CD4-positive, CD25-positive, alpha-beta regulatory T cell (primary cell): ENCODE results near the gene CYB5D1. TPM values are rescaled to one million over a fixed set of nuclear protein-coding genes. Genes with fewer than 3 reads are reported as not detected.
A peak's percentile ranks its signal among the peaks of the same experiment; 100 is the strongest.

ENCODE experiments used
- ATAC-seq, 2 donors: fragments of 150-1000 bp; cut with Tn5 transposase; one replicate each; pipeline ENCODE4 v1.10.0; 2021; ENCODE audit warnings: low read depth in 2 of 2, moderate number of reproducible peaks in 2 of 2, moderate library complexity in 1 of 2
- DNase-seq, 3 donors: peaks; one replicate each; pipeline versions ENCODE4 v3.0.0 to v3.0.0-alpha.2; 2012 to 2022; ENCODE audit warnings: mixed read lengths in 1 of 3
- H3K27ac ChIP-seq: one replicate; pipeline ENCODE4 v1.7.0; 2013; ENCODE audit warnings: mild to moderate bottlenecking, low read length; ENCODE audit not compliant: insufficient read depth, poor library complexity, severe bottlenecking
- H3K27me3 ChIP-seq: one replicate; pipeline ENCODE4 v1.7.0; 2013; ENCODE audit warnings: low read length; ENCODE audit not compliant: control insufficient read depth, insufficient read depth
- H3K36me3 ChIP-seq: one replicate; pipeline ENCODE4 v1.7.0; 2013; ENCODE audit warnings: mild to moderate bottlenecking, low read length, moderate library complexity; ENCODE audit not compliant: control insufficient read depth, insufficient read depth
- H3K4me1 ChIP-seq: 2 replicates; pipeline ENCODE4 v1.7.0; 2013; ENCODE audit warnings: mild to moderate bottlenecking, low read length; ENCODE audit not compliant: insufficient read depth, control insufficient read depth, poor library complexity, severe bottlenecking
- H3K4me3 ChIP-seq: one replicate; pipeline ENCODE4 v1.7.0; 2013; ENCODE audit warnings: low read depth, mild to moderate bottlenecking, low read length, moderate library complexity
- H3K9me3 ChIP-seq, 2 experiments: 1 replicate in 1 of 2; 2 replicates in 1 of 2; pipeline ENCODE4 v1.7.0; 2013; ENCODE audit warnings: low read length in 2 of 2, mild to moderate bottlenecking in 1 of 2, moderate library complexity in 1 of 2; ENCODE audit not compliant: control insufficient read depth in 2 of 2
- H3K27ac Mint-ChIP-seq, 3 donors: one replicate each; pipeline ENCODE4 v1.8.0; 2020 to 2022; ENCODE audit warnings: mild to moderate bottlenecking in 3 of 3, mixed read lengths in 3 of 3, moderate library complexity in 2 of 3
- H3K27me3 Mint-ChIP-seq: one replicate; pipeline ENCODE4 v1.8.0; 2022; ENCODE audit warnings: mild to moderate bottlenecking, mixed read lengths
- H3K36me3 Mint-ChIP-seq: one replicate; pipeline ENCODE4 v1.8.0; 2020; ENCODE audit warnings: mixed read lengths
- H3K4me1 Mint-ChIP-seq, 4 donors: one replicate each; pipeline ENCODE4 v1.8.0; 2020 to 2022; ENCODE audit warnings: mixed read lengths in 4 of 4, mild to moderate bottlenecking in 1 of 4
- H3K4me3 Mint-ChIP-seq, 4 donors: one replicate each; pipeline ENCODE4 v1.8.0; 2020 to 2022; ENCODE audit warnings: mild to moderate bottlenecking in 4 of 4, mixed read lengths in 4 of 4, moderate library complexity in 3 of 4
- H3K9me3 Mint-ChIP-seq, 7 donors: one replicate each; pipeline ENCODE4 v1.8.0; 2020 to 2022; ENCODE audit warnings: mixed read lengths in 7 of 7, mild to moderate bottlenecking in 3 of 7, moderate library complexity in 2 of 7
- polyA plus RNA-seq, 4 donors: library from polyadenylated mRNA; unstranded; fragments of 300-500 nt; fragmentation: Illumina TruSeq; gene quantifications; one replicate each; pipeline ENCODE4 v1.2.3, GENCODE V29; 2021
- total RNA-seq: library from RNA; stranded (reverse); gene quantifications from one replicate; pipeline ENCODE4 v1.2.3, GENCODE V29; 2022

CYB5D1 gene
- total and polyA plus RNA-seq, 5 donors from 2014 or later: 3.1 to 11.8 (median 5.3) TPM

GRCh38 chr17:7844292-7845154, 13.3 kb upstream of the CYB5D1 start:
- peak overlapping the region; percentile 76 for H3K4me3 ChIP-seq
- H3K27ac ChIP-seq: peak overlapping the region; percentile 100
- peak; percentile 79 to 92 (median 82) for DNase-seq
- H3K4me1 Mint-ChIP-seq: peaks cover 0 to 46% (median 27%) of the 10 kb centered on the region in 4 donors
- H3K9me3 ChIP-seq: no peaks in the 10 kb centered on the region
- H3K27ac Mint-ChIP-seq: peak overlapping the region; percentile 71 to 100 (median 100)
- peaks cover 57% of the 10 kb centered on the region for H3K4me1 ChIP-seq
- peak overlapping the region; percentile 88 to 99 (median 94) for H3K4me3 Mint-ChIP-seq
- ATAC-seq: peak; percentile 43 to 44
- H3K36me3 ChIP-seq: peaks cover 8% of the 10 kb centered on the region
- no peaks in the 10 kb centered on the region for H3K36me3 Mint-ChIP-seq
- H3K27me3 Mint-ChIP-seq: peaks cover 25% of the 10 kb centered on the region
- H3K9me3 Mint-ChIP-seq: peaks cover 0 to 2% (median 0%) of the 10 kb centered on the region in 7 donors
- no peaks in the 10 kb centered on the region for H3K27me3 ChIP-seq

GRCh38 chr17:7845359-7846062, 12.3 kb upstream of the CYB5D1 start:
- Histone ChIP-seq H3K4me3 (peak overlapping the region; percentile 32), H3K27ac (peak overlapping the region; percentile 100), H3K36me3 (peaks cover 13% of the 10 kb centered on the region), H3K27me3 (no peaks in the 10 kb centered on the region), H3K4me1 (peaks cover 48% of the 10 kb centered on the region), H3K9me3 (no peaks in the 10 kb centered on the region)
- DNase-seq: no peak
- no peak for ATAC-seq
- Mint-ChIP-seq H3K27ac (peak overlapping the region in 2 of 3 donors; percentile 100), H3K27me3 (peaks cover 25% of the 10 kb centered on the region), H3K4me3 (peak overlapping the region; percentile 88 to 99 (median 94)), H3K36me3 (no peaks in the 10 kb centered on the region), H3K4me1 (peaks cover 0 to 40% (median 17%) of the 10 kb centered on the region in 4 donors), H3K9me3 (peaks cover 0 to 2% (median 0%) of the 10 kb centered on the region in 7 donors)

- H3K9me3 Mint-ChIP-seq: peaks cover 0 to 2% (median 0%) of the 10 kb centered on the region in 7 donors
- H3K4me3 ChIP-seq: no peak overlapping the region
- DNase-seq: no peak
- H3K36me3 ChIP-seq: peaks cover 13% of the 10 kb centered on the region
- no peaks in the 10 kb centered on the region for H3K9me3 ChIP-seq
- H3K4me1 ChIP-seq: peaks cover 47% of the 10 kb centered on the region
- H3K27ac ChIP-seq: peak overlapping the region; percentile 100
- peaks cover 0 to 40% (median 12%) of the 10 kb centered on the region in 4 donors for H3K4me1 Mint-ChIP-seq
- H3K36me3 Mint-ChIP-seq: no peaks in the 10 kb centered on the region
- ATAC-seq: no peak
- peak overlapping the region in 3 of 4 donors; percentile 65 to 93 (median 83) for H3K4me3 Mint-ChIP-seq
- H3K27me3 Mint-ChIP-seq: peaks cover 25% of the 10 kb centered on the region
- H3K27me3 ChIP-seq: no peaks in the 10 kb centered on the region
- peak overlapping the region in 1 of 3 donors; percentile 100 for H3K27ac Mint-ChIP-seq
Measured at GRCh38 chr17:7846063-7846735, 11.6 kb upstream of the CYB5D1 start.

- Histone ChIP-seq H3K36me3 (peaks cover 13% of the 10 kb centered on the region), H3K4me1 (peaks cover 45% of the 10 kb centered on the region), H3K4me3 (no peak overlapping the region), H3K9me3 (no peaks in the 10 kb centered on the region), H3K27me3 (no peaks in the 10 kb centered on the region), H3K27ac (no peak overlapping the region)
- Mint-ChIP-seq H3K9me3 (peaks cover 0 to 2% (median 0%) of the 10 kb centered on the region in 7 donors), H3K4me1 (peaks cover 0 to 43% (median 15%) of the 10 kb centered on the region in 4 donors), H3K27ac (no peak overlapping the region), H3K36me3 (no peaks in the 10 kb centered on the region), H3K27me3 (peaks cover 24% of the 10 kb centered on the region), H3K4me3 (peak overlapping the region in 2 of 4 donors; percentile 66 to 83)
- ATAC-seq (no peak), DNase-seq (no peak)
Measured at GRCh38 chr17:7846765-7847661, 10.8 kb upstream of the CYB5D1 start.

GRCh38 chr17:7848131-7848579, 9.6 kb upstream of the CYB5D1 start:
- Histone ChIP-seq H3K4me1 (peaks cover 40% of the 10 kb centered on the region), H3K27me3 (no peaks in the 10 kb centered on the region), H3K9me3 (no peaks in the 10 kb centered on the region), H3K27ac (no peak overlapping the region), H3K36me3 (peaks cover 21% of the 10 kb centered on the region), H3K4me3 (no peak overlapping the region)
- Mint-ChIP-seq H3K27ac (no peak overlapping the region), H3K4me1 (peaks cover 0 to 40% (median 11%) of the 10 kb centered on the region in 4 donors), H3K36me3 (no peaks in the 10 kb centered on the region), H3K4me3 (no peak overlapping the region), H3K27me3 (peaks cover 12% of the 10 kb centered on the region), H3K9me3 (no peaks in the 10 kb centered on the region)
- ATAC-seq: no peak
- no peak for DNase-seq

GRCh38 chr17:7848739-7849129, 9.1 kb upstream of the CYB5D1 start:
- Histone ChIP-seq H3K4me1 (peaks cover 34% of the 10 kb centered on the region), H3K9me3 (no peaks in the 10 kb centered on the region), H3K27me3 (no peaks in the 10 kb centered on the region), H3K36me3 (peaks cover 22% of the 10 kb centered on the region), H3K4me3 (no peak overlapping the region), H3K27ac (no peak overlapping the region)
- Mint-ChIP-seq H3K4me3 (no peak overlapping the region), H3K27ac (no peak overlapping the region), H3K27me3 (peaks cover 6% of the 10 kb centered on the region), H3K4me1 (peaks cover 0 to 37% (median 9%) of the 10 kb centered on the region in 4 donors), H3K36me3 (no peaks in the 10 kb centered on the region), H3K9me3 (no peaks in the 10 kb centered on the region)
- no peak for DNase-seq
- no peak for ATAC-seq
